OCI-LY3 (cell line): ENCODE results near the gene ANKS4B.

Source experiments
- CTCF ChIP-seq: fragments of 200-600, 300-600 bp; sonication (generic); IDR thresholded peaks from 2 replicates; pipeline ENCODE4 v1.5.1; 2014; ENCODE audit warnings: antibody characterized with exemption, low read length, low read depth
- EZH2phosphoT487 ChIP-seq: fragments of 200-600 bp; shearing (Covaris generic); IDR thresholded peaks from 2 replicates; pipeline ENCODE4 v1.6.1; 2018; ENCODE audit warnings: antibody characterized with exemption, mixed run types, low read depth

GRCh38 chr16:21265104-21265837, 31.8 kb downstream of the ANKS4B start:
- TF ChIP-seq CTCF (no peak), EZH2phosphoT487 (no peak)
